ENCODE measurements around the gene ANXA11.

- TF ChIP-seq PAX5 (IDR thresholded peaks at IDR 0.05; ENCODE audit: insufficient read depth, low read length, severe bottlenecking) (no peak), POLR2A (IDR thresholded peaks at IDR 0.05; ENCODE audit: low read depth, low read length) (no peak), SPI1 (IDR thresholded peaks at IDR 0.05; ENCODE audit: low read depth, low read length) (no peak), POLR2AphosphoS5 (IDR thresholded peaks at IDR 0.05; ENCODE audit: low read depth, low read length) (no peak)
Observed at GRCh38 chr10:80191589-80192270, 13.6 kb downstream of the ANXA11 start.

Measured in GM12891 (cell line).